Daoy (cell line): ENCODE data around the gene NPAS2. TPM values are rescaled to one million over a fixed set of nuclear protein-coding genes. Genes with fewer than 3 reads are reported as not detected.
A peak's percentile ranks its signal among the peaks of the same experiment; 100 is the strongest.

ENCODE experiments used
- DNase-seq: peaks from one replicate; pipeline ENCODE4 v3.0.0-alpha.2; 2015; ENCODE audit warnings: low read depth
- total RNA-seq: library from RNA; depleted of rRNA; stranded (reverse); fragments of >200 nt; shearing (Covaris generic); gene quantifications from 2 replicates; pipeline ENCODE4 v1.2.3, GENCODE V29; 2014

The NPAS2 gene
- total RNA-seq, 1 experiment from 2014 or later = 11.4 TPM

DNA sequence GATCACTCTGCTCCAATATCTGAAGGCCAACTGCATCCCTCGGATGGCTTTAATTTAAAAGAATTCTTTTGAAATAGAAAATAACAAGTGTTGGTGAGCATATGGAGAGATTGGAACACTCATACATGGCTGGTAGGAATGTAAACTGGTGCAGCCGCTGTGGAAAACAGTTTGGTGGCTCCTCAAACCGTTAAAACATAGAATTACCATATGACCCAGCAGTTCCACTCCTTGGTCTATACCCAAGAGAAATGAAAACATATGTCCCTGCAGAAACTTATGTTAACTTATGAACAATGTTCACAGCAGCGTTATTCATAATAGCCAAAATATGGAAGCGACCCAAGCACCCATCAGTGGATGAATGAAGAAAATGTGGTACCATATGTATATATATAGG lies 60.1 kb downstream of the NPAS2 start:
- DNase-seq = no peak

DNA sequence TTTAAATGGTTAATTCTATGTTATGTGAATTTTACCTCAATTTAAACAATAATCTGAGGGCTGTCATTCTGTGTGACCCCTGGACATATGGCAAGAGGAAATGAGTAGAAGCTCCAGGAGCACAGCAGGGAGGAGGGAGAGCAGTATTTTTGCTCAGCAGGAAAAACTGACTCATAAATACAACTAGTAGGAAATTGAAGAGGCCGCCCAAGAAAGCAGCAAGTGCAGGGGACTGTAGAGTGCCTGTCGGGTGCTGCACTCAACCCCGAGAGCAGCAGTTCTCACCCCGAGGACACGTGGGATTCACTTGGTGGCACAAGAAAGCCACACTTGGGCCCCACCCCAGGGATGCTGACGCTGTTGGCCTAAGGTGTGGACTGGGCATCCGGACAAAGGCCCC lies 60.8 kb downstream of the NPAS2 start:
- peak; percentile 55 for DNase-seq

DNA sequence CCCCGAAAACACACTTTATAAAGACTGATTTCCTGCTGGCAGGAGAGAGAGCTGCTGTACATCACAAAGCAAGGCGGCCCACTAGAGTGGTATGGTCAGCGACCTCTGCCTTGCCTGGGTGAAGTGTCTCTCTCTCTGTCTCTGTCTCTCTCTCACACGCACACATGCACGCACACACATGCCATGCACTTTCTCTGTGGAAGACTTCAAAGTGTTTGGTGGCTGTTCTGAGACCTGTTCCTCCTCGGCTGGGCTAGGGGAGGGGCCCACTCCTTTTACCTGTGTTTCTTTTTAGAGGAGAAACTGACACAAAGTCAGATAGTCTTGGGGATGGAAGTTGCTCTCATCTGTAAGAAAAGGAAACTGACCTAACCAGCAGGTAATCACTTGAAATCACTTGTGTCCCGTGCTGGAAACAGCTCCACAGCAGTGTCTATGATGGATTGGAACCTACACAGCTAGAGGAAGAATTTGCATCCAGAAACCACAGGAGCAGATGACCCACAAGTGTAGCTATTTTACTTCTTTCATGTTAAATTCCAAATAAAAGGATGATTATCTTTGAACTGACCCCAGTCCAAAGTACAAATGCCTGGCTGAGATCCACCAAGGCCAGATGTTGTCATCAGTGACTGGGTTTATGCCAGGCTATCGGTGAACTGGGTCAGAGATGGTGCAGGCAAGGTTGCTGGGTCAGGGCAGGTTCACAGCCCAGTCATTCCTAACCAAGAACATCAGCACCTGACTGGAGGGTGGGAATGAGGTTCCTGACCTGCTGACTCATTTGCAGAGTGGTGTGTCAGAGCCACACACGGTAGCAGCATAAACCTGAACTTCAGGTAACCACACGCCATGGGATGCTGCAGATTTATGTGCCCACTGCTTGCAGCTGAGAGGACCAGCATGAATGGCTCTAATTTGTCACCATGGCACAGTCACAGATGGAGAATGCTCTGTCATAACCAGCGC lies 63.0 kb downstream of the NPAS2 start:
- DNase-seq = peak; percentile 27

DNA sequence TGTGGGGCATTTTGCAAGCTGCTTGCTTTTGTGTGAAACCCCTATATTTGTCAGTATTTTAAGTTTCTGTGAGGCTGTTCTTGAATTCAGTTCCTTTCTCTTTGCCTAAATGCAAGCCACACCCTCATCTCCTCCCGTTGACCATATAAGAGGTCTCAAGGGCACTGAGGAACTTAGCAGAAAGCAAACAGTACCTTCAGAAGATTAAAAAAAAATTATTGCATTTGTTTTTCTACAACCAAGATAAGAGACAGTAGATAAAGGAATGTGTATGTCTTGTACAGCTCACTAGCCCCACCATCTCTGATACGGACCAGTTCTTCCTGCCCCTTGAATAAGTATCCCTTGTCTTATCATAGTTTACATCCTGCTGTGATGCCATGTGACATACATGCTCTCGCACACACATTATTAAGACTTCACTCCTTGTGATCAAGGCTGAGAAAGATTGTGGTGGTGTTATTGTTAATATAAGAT lies 64.2 kb downstream of the NPAS2 start:
- DNase-seq = no peak

DNA sequence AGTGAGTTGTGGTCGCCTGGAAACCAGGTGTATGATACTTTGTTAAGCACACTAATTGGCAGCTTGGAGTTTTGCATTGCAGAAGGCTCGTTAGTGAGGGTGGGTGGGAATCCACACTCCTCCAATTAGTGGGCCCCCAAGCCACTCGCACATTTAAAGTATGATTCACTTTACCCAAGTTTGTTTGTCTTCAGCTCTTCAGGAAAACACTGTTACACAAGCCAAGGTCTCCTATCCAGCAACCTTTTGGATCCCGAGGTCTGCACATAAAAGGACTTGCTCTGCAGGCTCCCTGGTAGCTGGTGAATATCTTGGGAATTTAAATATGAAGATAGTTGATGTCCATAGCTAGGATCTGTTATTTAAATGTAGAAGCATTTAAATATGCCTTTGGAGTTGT lies 66.1 kb downstream of the NPAS2 start:
- DNase-seq = no peak

DNA sequence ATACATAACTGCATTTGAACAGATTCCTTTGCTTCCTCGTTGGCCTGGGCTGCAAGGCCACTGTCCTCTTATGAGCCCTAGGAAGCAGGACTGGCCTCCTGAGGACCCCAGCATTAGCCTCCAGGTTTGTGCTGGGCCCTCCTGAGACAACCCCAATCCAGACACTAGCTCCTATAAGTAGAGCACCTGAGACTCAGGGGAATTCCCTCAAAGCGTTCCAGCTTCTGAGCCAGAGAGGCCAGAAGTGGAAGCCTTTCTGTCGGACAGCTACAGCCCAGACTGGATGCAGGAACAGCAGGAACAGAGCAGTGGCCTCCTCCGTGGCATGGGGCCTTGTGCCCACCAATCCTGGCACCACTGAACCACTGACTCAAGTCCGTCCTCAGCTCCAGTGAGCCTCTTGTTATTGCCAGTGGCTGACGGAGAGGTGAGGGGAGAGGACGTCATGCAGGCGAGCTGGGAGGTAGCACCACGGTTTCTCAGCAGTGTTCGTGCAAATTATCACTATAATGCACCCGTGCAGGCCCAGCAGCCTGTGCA lies 67.2 kb downstream of the NPAS2 start:
- DNase-seq = no peak

DNA sequence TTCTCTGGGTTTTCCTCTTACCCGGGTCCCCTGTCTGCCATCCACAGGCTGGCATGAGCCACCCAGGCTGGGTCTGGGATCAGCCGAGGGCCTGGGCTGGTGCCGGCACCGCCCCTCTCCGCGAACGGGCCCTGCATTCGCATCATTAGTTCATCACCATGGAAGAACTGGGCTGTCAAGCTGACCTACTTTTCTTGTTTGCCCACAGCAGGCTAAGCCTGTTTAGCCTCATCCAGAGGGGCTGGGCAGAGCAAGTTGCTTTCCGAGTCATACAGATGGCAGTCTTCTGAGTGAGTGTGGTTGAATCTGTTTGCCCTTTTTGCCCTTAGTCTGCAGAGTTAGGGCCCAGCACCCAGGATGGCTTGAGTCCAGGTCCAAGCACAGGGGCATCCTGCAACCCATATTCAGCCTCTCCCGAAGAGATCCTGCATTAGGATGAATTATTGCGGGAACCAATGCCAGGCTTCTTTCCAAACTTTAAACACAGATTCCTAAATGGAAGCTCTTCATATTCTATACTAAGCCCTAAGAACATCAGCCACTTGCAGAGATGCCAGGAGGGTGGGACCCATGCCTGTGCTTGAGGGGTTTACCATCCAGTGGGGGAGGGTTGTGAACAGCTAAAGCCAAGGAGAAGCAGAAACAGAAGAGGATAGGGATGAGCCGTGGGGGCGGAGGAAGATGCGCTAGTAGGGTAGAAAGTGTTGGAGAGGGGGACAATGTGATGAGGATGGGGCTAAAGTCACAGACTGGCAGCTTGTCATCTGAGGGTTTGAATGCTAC lies 68.0 kb downstream of the NPAS2 start:
- no peak for DNase-seq

DNA sequence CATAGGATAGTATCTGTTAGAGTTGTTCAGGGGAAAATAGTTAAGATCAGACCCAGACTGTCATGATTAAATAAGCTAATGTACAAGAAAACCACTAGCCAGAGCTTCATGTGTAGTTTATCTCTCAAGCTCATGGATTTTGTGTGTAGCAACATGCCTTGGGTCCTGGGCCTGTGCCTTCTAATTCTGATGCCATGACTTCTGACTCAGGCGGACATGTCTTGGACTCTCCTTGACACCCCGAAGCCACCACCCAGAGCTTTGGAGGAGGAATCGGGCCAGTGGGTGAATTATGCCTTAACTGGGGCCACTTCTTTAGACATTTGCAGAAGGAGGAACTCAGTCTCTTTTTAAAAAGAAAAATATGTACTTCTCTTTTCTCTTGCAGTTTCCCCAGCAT lies 68.7 kb downstream of the NPAS2 start:
- DNase-seq = no peak

DNA sequence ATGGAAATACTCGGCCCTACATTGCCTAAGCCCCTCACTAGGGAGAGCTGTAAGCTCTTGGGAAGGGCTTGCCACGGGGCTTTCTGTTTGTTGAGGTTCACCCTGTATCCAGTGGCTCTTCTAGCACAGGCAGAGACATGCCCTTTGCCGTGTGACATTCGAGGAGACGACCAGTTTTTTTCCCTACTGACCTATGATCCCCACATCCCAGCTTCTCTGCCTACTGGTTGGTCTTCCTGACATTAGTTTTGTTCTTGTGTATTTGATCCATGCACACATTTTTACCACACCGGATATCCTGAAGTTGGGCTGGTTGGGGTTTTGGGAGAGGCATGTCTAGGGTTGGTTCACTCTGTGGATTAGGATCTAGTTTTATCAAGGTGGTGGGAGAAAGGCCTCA lies 69.3 kb downstream of the NPAS2 start:
- DNase-seq = no peak

DNA sequence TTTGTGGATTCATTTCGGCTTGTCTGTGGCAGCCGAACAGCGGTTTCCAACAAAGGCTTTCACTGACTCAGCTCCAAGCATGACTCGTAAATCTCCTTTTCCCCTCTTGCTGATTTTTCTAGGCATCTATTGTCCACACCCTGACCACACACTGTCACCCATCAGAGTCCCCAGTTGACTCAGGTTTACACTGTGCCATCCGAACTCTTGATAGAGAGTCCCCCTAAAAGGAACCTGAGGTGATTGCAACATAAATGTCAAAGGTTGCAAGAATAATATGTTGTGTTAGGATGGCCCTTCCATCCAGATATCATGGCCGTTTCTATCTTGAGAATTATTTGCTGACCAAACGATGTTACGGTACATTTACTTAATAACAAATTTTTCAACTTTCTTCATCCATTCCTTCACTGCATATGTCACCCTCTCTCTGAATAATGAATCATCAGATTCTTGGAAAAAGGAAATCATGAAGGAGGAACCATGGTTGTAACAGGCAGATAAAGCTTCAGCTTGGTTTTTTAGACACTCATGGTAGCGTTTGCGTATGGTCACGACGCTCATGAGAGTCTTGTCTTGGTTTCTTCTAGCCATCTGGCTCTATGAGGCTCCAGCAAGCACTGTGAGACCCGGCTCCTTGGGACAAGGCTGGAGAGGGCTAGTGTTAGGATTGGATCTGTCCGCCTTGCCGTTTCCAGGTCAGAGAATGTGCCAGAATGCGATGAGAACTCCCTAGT lies 72.1 kb downstream of the NPAS2 start:
- peak; percentile 69 for DNase-seq

DNA sequence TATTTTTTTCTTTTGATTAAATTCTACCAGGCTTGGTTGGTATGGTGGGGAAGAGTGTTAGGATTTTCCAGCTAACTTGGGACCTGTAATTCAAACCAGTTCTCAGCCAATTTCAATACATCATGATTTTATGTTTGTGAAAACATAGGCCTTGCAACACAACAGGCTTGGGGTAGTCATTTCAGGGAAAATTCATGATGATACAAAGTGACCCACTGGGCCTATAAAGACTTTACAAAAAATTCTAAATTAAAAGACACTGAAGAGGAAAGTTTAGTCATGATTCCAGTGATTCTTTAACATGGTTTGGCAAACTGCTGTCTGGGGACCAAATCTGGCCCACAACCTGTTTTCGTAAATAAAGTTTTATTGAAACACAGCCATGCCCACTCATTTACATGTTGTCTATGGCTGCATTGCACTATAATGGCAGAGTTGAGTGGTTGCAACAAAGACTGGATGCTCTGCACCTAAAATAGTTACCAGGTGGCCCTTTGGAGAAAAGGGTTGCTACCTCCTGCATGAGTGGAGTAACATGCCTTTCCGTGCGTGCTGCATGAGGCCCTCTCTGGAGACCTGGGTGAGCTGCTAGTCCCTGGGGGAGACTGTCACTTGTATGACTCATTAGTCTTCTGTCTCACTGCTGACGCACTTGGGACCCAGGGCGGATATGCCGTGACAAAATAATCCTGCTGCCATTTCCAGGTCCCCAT lies 73.6 kb downstream of the NPAS2 start:
- DNase-seq = peak; percentile 83

DNA sequence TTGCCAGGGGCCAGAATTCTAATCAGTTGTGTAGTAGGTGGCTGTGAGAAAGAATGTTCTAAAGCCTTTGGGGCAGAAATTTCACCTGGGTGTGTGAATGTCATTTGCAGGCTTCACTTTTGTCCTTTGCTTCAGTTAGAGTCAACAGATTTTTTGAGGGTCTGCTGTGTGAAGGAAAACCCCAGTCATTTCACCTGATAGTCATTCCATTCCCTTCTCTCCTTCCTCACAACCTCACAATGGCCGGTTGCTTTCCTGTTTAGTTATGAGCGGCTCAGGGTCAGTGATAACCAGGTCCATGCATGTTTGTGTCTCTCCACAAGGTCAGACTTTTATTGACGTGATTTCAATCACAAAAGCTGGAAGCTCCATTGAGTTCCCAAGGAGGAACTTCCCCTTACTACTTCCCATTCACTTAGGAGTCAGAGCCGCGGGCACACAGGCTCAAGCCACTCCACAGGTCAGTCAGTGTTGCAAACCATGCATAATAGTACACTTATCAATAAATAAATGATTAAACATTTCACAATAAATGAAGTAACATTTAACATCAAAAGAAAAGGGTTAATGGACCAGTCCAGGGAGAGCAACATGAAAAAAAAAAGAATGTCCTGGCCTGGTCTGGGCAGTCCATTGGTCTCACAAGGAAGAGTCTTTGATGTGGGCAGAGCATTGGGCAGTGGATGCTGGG lies 74.3 kb downstream of the NPAS2 start:
- no peak for DNase-seq

DNA sequence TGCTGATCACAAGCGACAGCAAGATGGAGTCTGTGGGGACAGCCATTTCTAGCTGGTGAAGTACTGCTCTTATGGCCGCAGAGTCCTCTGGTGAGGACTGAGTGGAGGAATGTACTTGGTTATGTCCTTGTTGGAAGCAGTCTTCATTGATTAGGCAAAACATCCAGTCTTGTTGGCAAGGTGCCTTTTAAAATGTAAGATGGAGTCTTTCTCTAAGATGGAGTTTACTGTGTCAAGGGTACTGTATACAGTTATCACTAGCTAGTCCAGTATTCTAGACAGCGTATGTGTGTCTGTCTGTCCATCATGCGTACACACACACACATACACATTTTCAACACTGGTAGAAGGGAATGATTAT lies 74.8 kb downstream of the NPAS2 start:
- DNase-seq = no peak

DNA sequence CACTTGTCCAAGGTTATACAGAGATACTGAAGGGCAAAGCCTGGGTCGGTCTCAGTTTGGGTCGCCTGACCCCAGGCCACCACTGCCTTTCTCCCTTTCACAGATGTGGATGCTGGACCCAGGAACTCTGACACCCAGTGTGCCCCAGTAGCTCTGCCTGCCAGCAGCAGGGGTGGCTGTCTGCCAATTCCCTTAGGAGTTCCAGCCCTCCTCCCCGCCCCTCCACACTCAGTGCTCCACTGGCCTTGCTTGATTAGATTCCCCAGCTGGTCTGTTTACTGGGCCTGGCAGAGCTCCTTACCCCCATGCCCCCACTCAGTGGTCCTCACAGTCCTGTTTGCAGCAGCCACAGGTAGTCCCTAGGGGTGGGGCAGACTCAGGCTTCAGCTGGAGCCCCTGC lies 75.5 kb downstream of the NPAS2 start:
- DNase-seq = no peak

DNA sequence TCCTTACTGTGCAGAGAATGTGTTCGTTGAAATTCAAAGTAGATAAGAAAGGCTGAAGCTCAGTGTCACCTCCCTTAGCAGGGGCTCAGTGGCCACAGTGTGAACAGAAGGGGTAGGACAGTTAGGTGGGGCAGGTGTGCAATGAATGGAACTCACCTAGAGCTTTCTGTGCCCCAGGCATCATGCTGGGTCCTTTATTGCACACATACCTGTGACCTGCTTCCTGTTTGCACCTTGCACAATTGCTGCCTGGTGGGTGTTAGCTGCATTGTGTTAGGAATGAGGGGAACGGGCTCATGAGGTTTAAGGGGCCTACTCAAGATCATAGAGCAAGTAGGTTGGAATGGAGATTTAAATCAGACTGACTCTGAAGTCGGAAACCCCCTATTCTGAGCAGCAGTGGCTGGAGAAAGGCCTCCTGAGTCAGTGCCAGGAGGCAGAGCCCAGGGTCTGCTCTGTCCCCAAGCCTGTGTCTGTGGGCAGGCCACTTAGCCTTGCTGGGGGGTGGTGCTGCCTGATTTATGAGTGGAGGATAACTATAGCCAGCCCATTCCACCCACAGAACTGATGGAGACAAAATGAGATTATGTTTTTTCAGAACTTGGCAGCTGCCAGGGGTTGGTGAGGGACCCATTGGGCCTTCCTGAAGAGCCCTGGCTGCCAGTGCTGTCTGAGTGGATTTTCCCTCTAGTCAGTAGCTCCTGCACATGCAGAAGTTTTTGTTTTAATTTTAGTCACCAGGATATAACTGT lies 76.2 kb downstream of the NPAS2 start:
- DNase-seq = no peak

DNA sequence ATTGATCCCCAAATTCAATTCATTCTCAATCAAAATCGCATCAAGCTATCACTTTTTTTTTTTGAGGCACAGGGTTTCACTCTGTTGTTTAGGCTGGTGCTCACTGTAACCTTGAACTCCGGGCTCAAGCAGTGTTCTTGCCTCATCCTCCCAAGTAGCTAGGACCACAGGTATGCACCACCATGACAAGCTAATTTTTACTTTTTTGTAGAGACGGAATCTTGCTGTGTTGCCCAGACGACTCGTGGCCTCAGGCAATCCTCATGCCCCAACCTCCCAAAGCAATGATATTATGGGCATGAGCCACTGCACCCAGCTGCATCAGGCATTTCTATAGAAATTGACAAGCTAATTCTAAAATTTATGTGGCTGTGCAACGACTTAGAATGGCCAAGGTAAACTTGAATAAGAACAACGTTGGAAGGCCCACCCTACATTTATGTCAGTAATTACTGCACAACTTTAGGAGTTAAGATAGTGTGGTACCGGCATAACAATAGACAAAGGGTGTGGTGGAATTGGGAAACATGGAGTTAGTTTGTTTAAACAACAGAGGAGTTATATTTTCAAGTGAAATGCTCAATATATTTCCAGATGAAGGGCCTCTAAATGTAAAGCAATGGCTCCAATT lies 78.2 kb downstream of the NPAS2 start:
- DNase-seq = no peak

DNA sequence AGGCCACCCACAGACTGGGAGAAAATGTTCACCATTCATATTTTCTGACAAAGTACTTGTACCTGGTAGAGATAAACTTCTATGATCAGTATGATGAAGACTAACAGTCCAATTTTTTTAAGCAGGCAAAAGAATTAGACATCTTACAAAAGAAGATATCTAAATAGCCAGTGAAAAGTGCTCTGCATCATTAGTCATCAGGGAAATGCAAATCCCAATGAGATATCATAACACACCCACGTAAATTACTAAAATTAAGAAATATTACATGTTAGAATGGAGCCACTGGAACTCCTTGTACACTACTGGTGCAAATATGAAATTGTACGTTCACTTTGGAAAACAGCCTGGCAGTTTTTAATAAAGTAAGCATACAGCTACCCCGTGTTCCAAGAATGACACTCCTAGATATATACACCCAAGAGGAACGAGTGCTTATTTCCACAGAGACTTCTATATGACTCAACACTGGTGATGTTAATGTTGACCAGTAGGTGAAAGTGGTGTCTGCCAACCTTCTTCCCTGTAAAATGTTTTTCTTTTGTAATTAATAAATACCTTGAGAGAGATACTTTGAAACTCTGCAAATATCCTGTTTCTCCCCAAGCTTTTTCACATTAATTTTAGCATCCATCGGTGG lies 80.3 kb downstream of the NPAS2 start:
- no peak for DNase-seq

DNA sequence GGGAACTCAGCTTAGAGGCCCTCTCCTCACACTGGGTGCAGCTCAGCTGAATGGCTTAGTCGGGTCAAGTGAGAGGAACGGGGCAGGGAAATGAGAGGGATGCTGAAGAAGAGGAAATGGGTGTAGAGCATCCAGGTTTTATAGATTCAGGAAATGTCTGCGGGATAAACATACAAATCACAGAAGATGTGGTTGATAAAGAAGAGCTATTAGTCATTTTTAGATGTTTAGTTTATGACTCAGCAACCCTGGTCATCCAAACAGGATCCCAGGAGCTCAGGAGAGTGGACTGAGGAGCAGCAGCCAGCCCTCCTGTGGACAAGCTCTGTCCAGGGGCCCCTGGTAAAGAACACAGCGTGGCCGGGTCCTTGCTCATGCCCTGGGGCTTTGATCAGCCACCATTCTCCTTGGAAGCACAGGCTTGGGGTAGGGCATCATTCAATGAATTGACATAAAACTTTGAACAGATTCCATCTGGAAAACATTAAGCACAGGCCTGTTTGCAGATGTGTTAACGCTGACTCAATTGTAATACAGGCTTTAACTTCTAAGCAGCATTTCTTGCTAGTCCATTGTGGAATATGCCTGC lies 83.0 kb downstream of the NPAS2 start:
- peak; percentile 93 for DNase-seq
